Endometrial microvascular endothelial cells (primary cell): Measurements from ENCODE around the gene PDIA5. TPM values are rescaled to one million over a fixed set of nuclear protein-coding genes. Genes with fewer than 3 reads are reported as not detected.
"Not testable (repeated sequence)": the region's sequence is repeated elsewhere in the genome, so short reads cannot be mapped to it uniquely, and the experiment has no call there.

Experiments used
- in situ Hi-C: cut with HindIII; loops from 2 replicates; pipeline ENCODE4 v1.10.0; 2017; ENCODE audit warnings: low sequenced_read_pairs, low pct_unique_long_range_greater_than_20kb; ENCODE audit errors: inconsistent ontology term
- total RNA-seq: library from RNA; depleted of rRNA; stranded (reverse); fragments of >200 nt; gene quantifications from one replicate; pipeline ENCODE4 v1.2.3, GENCODE V29; 2015; ENCODE audit errors: inconsistent ontology term

PDIA5 gene
- total RNA-seq, 1 donor from 2014 or later, result 66.1 TPM

- in situ Hi-C loops, result no loop called here
These were observed 38.7 kb downstream of the PDIA5 start for GRCh38 chr3:123105201-123106189.

- in situ Hi-C loops, result no loop called here
These were observed 43.6 kb downstream of the PDIA5 start for GRCh38 chr3:123110282-123110975.

- in situ Hi-C loops, result no loop called here
These were observed 44.3 kb downstream of the PDIA5 start for GRCh38 chr3:123110976-123111615.

- in situ Hi-C loops, result no loop called here
These were observed 44.8 kb downstream of the PDIA5 start for GRCh38 chr3:123111640-123112039.

- in situ Hi-C loops, result no loop called here
These were observed 45.4 kb downstream of the PDIA5 start for GRCh38 chr3:123112232-123112631.

- in situ Hi-C loops, result not testable (repeated sequence)
These were observed 45.8 kb downstream of the PDIA5 start for GRCh38 chr3:123112656-123113055.

GRCh38 chr3:123113889-123114450, 47.1 kb downstream of the PDIA5 start:
- in situ Hi-C loops, result no loop called here

- in situ Hi-C loops, result no loop called here
These were observed 49.3 kb downstream of the PDIA5 start for GRCh38 chr3:123116116-123116515.

- in situ Hi-C loops, result no loop called here
These were observed 52.6 kb downstream of the PDIA5 start for GRCh38 chr3:123119388-123119787.

- in situ Hi-C loops, result no loop called here
These were observed 53.0 kb downstream of the PDIA5 start for GRCh38 chr3:123119802-123120201.

GRCh38 chr3:123120573-123120972, 53.7 kb downstream of the PDIA5 start:
- in situ Hi-C loops, result no loop called here

GRCh38 chr3:123122057-123122456, 55.2 kb downstream of the PDIA5 start:
- in situ Hi-C loops, result no loop called here

GRCh38 chr3:123122525-123123315, 55.9 kb downstream of the PDIA5 start:
- in situ Hi-C loops, result no loop called here

GRCh38 chr3:123123716-123124616, 57.1 kb downstream of the PDIA5 start:
- in situ Hi-C loops, result no loop called here

GRCh38 chr3:123124971-123125370, 58.1 kb downstream of the PDIA5 start:
- in situ Hi-C loops, result no loop called here

GRCh38 chr3:123126031-123126430, 59.2 kb downstream of the PDIA5 start:
- in situ Hi-C loops, result no loop called here

- in situ Hi-C loops, result no loop called here
These were observed 59.8 kb downstream of the PDIA5 start for GRCh38 chr3:123126653-123127052.

- in situ Hi-C loops, result no loop called here
These were observed 62.3 kb downstream of the PDIA5 start for GRCh38 chr3:123129092-123129491.
